ENCODE results near the gene TMEM150C.
A peak's percentile ranks its signal among the peaks of the same experiment; 100 is the strongest.
"Not testable (repeated sequence)": the region's sequence is repeated elsewhere in the genome, so short reads cannot be mapped to it uniquely, and the experiment has no call there.

Gene TMEM150C

DNA sequence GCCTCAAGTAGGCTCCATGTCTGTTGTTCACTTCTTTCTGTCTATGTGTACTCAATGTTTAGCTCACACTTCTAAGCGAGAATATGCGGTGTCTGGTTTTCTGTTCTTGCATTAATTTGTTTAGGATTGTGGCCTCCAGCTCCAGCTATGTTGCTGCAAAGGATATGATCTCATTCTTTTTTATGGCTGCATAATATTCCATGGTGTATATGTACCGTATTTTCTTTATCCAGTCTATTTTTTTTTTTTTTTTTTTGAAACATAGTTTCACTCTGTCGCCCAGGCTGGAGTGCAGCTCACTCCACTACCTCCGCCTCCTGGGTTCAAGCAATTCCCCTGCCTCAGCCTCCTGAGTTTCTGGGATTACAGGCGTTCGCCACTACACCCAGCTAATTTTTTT is 5.7 kb upstream of the TMEM150C start:
- no peak for DNase-seq

DNA sequence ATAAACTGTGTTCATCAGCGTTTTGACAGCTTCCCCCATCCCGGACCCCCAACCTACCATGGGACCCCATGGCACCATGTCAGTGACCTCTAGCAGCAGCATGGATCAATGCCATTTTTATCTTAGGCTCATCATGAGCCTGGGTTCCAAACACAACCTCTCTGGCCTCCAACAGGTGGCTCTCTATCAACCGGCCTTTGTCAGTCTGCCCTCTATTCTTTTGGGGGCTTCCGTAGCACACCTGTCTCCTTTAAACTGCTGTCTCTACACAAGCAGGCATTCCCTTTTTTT is 721 bp upstream of the TMEM150C start:
- no peak for DNase-seq

- DNase-seq, result peak in 1 of 2 donors; percentile 10
Measured at GRCh38 chr4:82560853-82561785, 669 bp downstream of the TMEM150C start.

GRCh38 chr4:82559735-82560120 is 2.1 kb downstream of the TMEM150C start:
- DNase-seq, result no peak

- DNase-seq, result not testable (repeated sequence)
Measured at GRCh38 chr4:82559090-82559734, 2.6 kb downstream of the TMEM150C start.

DNA sequence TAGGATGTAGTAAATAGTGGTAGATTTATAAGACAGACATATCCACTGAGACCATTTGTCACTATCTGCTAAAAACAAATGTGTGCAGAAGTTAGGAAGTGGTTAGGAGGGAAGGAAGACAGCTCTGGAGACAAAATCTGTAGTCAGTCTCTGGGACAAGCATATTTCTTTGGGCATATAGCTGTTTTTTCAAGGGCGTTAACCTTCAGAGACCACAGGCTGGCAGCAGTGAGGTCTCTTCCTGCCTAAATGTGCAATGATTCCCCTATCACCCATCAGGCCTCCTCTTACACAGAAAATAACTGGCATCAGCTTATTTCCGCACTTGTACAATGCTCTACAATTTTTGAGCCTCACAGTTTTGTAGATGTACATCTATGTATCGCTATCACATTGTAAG is 6.5 kb downstream of the TMEM150C start:
- DNase-seq, result no peak

GRCh38 chr4:82553020-82553419 is 8.8 kb downstream of the TMEM150C start:
- DNase-seq, result no peak

GRCh38 chr4:82551734-82552133 is 10.1 kb downstream of the TMEM150C start:
- no peak for DNase-seq

DNA sequence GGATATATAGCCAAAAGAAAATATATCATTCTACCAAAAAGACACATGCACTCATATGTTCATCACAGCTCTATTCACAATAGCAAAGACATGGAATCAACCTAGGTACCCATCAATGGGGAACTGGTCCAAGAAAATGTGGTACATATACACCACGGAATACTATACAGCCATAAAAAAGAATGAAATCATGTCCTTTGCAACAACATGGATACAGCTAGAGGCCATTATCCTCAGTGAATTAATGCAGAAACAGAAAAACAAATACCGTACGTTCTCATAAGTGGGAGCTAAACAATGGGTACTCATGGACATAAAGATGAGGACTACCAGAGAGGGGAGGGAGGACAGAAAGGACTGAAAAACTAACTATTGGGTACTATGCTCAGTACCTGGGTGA is 13.9 kb downstream of the TMEM150C start:
- DNase-seq, result not testable (repeated sequence)

DNA sequence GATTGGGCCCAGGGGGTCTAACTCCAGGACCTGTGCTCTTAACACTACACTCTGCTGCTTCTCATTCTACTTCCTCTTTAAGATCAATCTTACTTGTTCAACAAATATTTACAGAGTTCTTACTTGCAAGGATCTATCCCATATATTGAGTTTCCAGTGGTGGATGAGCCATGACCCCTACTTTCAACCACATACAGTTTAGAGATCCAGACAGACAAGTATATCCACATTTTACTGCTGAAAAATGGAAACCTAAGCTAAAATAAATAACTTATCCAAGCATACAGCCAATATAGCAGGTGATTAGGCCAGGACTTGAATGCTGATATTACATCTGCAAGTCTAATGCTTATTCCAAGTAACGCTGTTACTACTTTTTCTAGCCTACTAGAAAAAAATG is 18.7 kb downstream of the TMEM150C start:
- DNase-seq, result no peak

GRCh38 chr4:82542642-82543041 is 19.1 kb downstream of the TMEM150C start:
- DNase-seq, result no peak

DNA sequence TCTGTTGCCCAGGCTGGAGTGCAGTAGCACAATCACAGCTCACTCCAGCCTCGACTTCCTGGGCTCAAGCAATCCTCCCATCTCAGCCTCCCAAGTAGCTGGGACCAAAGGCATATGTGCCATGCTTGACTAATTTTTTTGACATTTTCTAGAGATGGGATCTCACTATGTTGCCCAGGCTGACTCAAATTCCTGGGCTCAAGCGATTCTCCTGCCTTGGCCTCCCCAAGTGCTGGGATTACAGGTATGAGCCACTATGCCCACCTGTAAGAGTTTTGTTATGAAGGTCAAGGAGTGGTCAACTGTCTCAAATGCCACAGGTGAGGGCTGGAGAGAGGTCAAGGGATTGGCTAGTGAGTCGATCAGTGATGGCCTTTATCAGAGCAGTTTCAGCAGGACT is 32.5 kb downstream of the TMEM150C start:
- no peak for DNase-seq

GRCh38 chr4:82528868-82529267 is 32.9 kb downstream of the TMEM150C start:
- no peak for DNase-seq

- no peak for DNase-seq
Measured at GRCh38 chr4:82528074-82528473, 33.7 kb downstream of the TMEM150C start.

DNA sequence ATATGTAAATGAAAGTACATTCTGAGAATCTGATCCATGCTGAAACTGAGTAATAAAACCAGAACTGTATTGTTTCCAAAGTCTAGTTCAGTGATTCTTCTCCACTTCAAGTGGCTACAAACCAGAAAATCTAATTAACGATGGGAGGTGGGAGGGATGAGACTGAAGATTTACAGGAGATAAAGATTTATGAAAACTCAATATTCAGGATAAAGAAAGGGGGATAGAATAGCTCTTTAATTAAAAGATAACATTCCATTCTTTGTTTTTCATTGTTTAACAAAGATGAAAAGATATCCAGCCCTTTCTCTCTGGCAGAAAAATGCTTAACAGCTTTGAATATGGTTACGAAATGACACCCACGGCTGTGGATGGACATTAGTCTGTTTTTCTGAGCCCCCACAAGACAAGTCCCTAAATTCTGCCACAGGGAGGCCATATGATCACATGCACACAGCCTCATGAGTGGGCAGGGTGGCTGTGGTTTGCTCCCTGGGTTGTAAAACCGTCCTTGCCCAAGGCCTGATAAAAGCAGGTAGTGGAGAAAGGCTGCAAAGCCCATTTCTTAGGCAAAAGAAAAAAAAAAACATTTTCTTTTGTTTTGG is 36.4 kb downstream of the TMEM150C start:
- DNase-seq, result no peak

- no peak for DNase-seq
Measured at GRCh38 chr4:82524570-82525152, 37.1 kb downstream of the TMEM150C start.

DNA sequence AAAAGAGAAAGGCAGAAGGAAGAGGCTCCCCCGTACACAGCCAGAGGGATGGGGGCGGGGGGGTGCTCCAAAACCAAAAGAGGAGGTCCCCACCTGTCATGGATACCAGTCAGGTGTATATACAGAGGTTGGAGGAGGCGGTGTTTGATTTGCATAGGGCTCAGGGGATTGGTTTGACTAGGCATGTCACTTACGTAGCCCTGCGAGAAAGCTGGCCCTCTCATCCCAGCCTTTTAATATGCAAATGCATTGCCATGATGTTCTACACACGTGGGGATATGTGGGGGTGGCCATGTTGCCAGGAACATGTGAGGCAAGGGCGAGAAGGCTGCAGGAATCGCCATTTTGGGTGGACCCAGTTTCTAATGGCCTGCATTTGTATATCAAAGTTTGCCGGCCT is 38.6 kb downstream of the TMEM150C start:
- no peak for DNase-seq

GRCh38 chr4:82522472-82522871 is 39.3 kb downstream of the TMEM150C start:
- no peak for DNase-seq

- no peak for DNase-seq
Measured at GRCh38 chr4:82521283-82521682, 40.5 kb downstream of the TMEM150C start.

GRCh38 chr4:82519776-82520175 is 42.0 kb downstream of the TMEM150C start:
- no peak for DNase-seq

- no peak for DNase-seq
Measured at GRCh38 chr4:82519072-82519471, 42.7 kb downstream of the TMEM150C start.

DNA sequence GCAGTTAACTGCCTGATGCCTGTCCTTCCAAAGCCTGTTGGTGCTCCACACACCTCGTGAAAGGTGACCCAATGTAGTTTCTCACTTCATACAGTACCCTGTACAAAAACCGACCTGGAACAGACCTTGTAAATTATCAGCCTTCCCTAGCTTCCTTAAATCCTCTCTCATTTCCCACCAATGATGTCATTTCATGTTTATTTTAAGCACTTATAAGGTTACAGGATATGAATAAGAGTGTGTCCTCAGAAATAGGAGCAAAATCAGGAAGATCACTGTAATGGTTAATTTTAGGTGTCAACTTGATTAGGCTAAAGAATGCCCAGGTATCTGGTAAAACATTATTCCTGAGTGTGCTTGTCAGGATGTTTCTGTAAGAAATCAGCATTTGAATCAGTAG is 44.7 kb downstream of the TMEM150C start:
- DNase-seq, result no peak

DNA sequence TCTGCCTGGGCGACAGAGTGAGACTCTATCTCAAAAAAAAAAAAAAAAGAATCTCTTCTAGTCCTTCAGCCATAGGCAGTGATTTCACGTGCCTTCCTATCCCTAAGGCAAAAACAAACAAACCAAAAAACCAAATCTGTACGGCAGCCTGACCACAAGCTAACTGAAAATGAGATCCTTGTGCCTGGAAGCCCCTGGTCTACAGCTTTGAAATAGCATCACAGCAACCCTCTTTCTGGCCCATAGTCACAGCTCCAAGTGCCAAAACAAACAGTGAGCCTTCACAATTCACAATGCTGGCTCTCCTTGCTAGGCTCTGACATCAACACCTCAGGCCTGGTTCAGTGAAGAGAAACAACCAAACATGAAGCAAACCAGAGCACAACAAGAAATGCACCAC is 46.1 kb downstream of the TMEM150C start:
- DNase-seq, result no peak

- DNase-seq, result no peak
Measured at GRCh38 chr4:82513382-82513781, 48.4 kb downstream of the TMEM150C start.
